ENCODE data around the gene ZNF423.

- no peak for TF ChIP-seq ZBTB33 (CRISPR knock-in tag; IDR thresholded peaks at IDR 0.05)
- no peak for TF ChIP-seq POLR2A (IDR thresholded peaks at IDR 0.05; ENCODE audit: insufficient read depth in 1 of 2, low read depth in 2 of 2, low read length in 2 of 2)
- TF ChIP-seq ZNF557 (CRISPR knock-in tag; IDR thresholded peaks at IDR 0.05) = no peak
- no peak for TF ChIP-seq ZNF552 (CRISPR knock-in tag; IDR thresholded peaks at IDR 0.05; ENCODE audit: borderline replicate concordance)
- no peak for TF ChIP-seq POLR2AphosphoS5 (IDR thresholded peaks at IDR 0.05; ENCODE audit: low read depth, low read length)
- TF ChIP-seq ZNF563 (CRISPR knock-in tag; IDR thresholded peaks at IDR 0.05) = no peak
- no peak for TF ChIP-seq HOMEZ (CRISPR knock-in tag; IDR thresholded peaks at IDR 0.05; ENCODE audit: low read depth)
- no peak for TF ChIP-seq CTCF (CRISPR knock-in tag; IDR thresholded peaks at IDR 0.05)
- TF ChIP-seq MYC (CRISPR knock-in tag; IDR thresholded peaks at IDR 0.05; ENCODE audit: borderline replicate concordance) = no peak
- no peak for TF ChIP-seq BCL3 (CRISPR knock-in tag; IDR thresholded peaks at IDR 0.05)
Observed at GRCh38 chr16:49596648-49597291, 259.1 kb downstream of the ZNF423 start.

Data from HepG2 (cell line).